ENCODE data around the gene NBEA.

- TF ChIP-seq CTCF (IDR thresholded peaks at IDR 0.05), result no peak
- no peak for TF ChIP-seq POLR2AphosphoS5 (IDR thresholded peaks at IDR 0.05; ENCODE audit: insufficient read depth in 1 of 2, low read depth in 1 of 2)
- TF ChIP-seq POLR2A (IDR thresholded peaks at IDR 0.05), result no peak
These were observed 689.6 kb downstream of the NBEA start for GRCh38 chr13:35631666-35632065.

All from vagina (tissue), 2 donors.